OCI-LY1 (cell line): ENCODE measurements around the gene RCN2.

Experiments
- H2AFZ ChIP-seq: fragments of 200-600 bp; sonication (generic), shearing (Covaris generic); 2 replicates; pipeline ENCODE4 v1.6.0; 2014; ENCODE audit warnings: antibody characterized with exemption, mild to moderate bottlenecking, low read length
- H3F3A ChIP-seq: fragments of 200-600 bp; sonication (generic), shearing (Covaris generic); 2 replicates; pipeline ENCODE4 v1.6.0; 2014; ENCODE audit warnings: mild to moderate bottlenecking, antibody characterized with exemption, low read length, moderate library complexity; ENCODE audit not compliant: insufficient read depth
- H3K27ac ChIP-seq: fragments of 200-600 bp; sonication (generic); 2 replicates; pipeline ENCODE4 v1.5.1; 2014; ENCODE audit warnings: low read length, mixed run types, mild to moderate bottlenecking, low read depth; ENCODE audit not compliant: poor library complexity, severe bottlenecking
- H3K27me3 ChIP-seq: fragments of 200-600 bp; sonication (generic); 2 replicates; pipeline ENCODE4 v1.6.0; 2014; ENCODE audit warnings: antibody characterized with exemption, mild to moderate bottlenecking, low read length, moderate library complexity; ENCODE audit not compliant: insufficient read depth
- H3K36me3 ChIP-seq: fragments of 200-600 bp; sonication (generic); 2 replicates; pipeline ENCODE4 v1.6.1; 2014; ENCODE audit warnings: mild to moderate bottlenecking, antibody characterized with exemption, low read length, moderate library complexity, mixed read lengths; ENCODE audit not compliant: insufficient read depth
- H3K4me1 ChIP-seq: fragments of 200-600 bp; sonication (generic); 2 replicates; pipeline ENCODE4 v1.5.1; 2014; ENCODE audit warnings: mild to moderate bottlenecking, low read length, moderate library complexity; ENCODE audit not compliant: insufficient read depth, severe bottlenecking
- H3K4me2 ChIP-seq: fragments of 200-600 bp; sonication (generic), shearing (Covaris generic); 2 replicates; pipeline ENCODE4 v1.6.1; 2014; ENCODE audit warnings: low read length
- H3K4me3 ChIP-seq: fragments of 200-600 bp; sonication (generic); 2 replicates; pipeline ENCODE4 v1.5.1; 2014; ENCODE audit warnings: low read length, low read depth, mild to moderate bottlenecking, mixed read lengths; ENCODE audit not compliant: poor library complexity, severe bottlenecking
- H3K79me2 ChIP-seq: fragments of 200-600 bp; shearing (Covaris generic); 2 replicates; pipeline ENCODE4 v1.6.1; 2016; ENCODE audit warnings: mixed run types, low read length, mixed read lengths; ENCODE audit not compliant: insufficient read depth
- H3K9ac ChIP-seq: fragments of 200-600 bp; sonication (generic), shearing (Covaris generic); 2 replicates; pipeline ENCODE4 v1.6.1; 2014; ENCODE audit warnings: mild to moderate bottlenecking, low read length, mixed read lengths
- H3K9me2 ChIP-seq: fragments of 200-600 bp; sonication (generic), shearing (Covaris generic); 2 replicates; pipeline ENCODE4 v1.6.1; 2014; ENCODE audit warnings: low read depth, mild to moderate bottlenecking, low read length, mixed read lengths
- H3K9me3 ChIP-seq: fragments of 200-600 bp; shearing (Covaris generic); 2 replicates; pipeline ENCODE4 v1.6.1; 2014; ENCODE audit warnings: low read length, mixed read lengths
- H4K20me1 ChIP-seq: fragments of 200-600 bp; sonication (generic), shearing (Covaris generic); 2 replicates; pipeline ENCODE4 v1.6.0; 2016; ENCODE audit warnings: mild to moderate bottlenecking, low read length; ENCODE audit not compliant: insufficient read depth
- CTCF ChIP-seq: fragments of 200-600 bp; sonication (generic), shearing (Covaris generic); IDR thresholded peaks from 2 replicates; pipeline ENCODE4 v1.5.1; 2017; ENCODE audit warnings: mild to moderate bottlenecking, antibody characterized with exemption, low read length, moderate library complexity, mixed read lengths
- EZH2 ChIP-seq: fragments of 200-600 bp; sonication (generic), shearing (Covaris generic); IDR thresholded peaks from 2 replicates; pipeline ENCODE4 v1.8.0; 2017; ENCODE audit warnings: borderline replicate concordance, mixed run types, mild to moderate bottlenecking, antibody characterized with exemption, low read length, moderate library complexity, mixed read lengths

RCN2 gene

DNA sequence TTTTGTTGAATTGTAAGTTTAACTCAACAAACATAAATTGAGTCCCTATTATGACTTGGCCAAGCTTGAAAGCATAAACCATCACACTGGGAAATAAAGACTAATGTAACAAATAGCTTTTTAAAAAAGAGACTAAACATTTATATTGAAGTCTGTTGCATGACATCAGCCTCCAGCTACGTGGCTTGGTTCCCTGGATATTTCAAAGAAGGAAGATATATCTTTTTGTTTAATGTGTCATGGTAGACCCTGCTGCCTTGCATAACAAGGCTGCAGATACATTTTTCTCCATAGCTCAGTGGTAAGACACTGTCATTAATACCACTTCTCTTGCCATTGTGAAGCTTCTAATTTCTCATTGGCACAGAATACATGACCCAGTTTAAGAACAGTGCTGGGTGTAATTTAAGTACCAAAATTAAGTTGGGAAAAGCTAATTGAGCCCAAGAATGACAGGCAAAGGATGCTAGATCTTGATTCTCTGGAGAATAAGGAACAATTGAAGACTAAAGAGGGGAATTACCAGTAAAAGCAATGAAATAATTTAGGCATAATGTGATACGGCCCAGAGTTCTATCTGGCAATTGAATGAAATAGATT is 14.0 kb downstream of the RCN2 start:
- no peak for TF ChIP-seq CTCF
- TF ChIP-seq EZH2: no peak
- Histone ChIP-seq H3K4me1 (peaks cover 4% of the 10 kb centered on the region), H4K20me1 (no peaks in the 10 kb centered on the region), H3K9me2 (no peaks in the 10 kb centered on the region), H3K4me3 (no peak overlapping the region), H2AFZ (no peak overlapping the region), H3F3A (peaks cover 4% of the 10 kb centered on the region; the same call in 1 of the 2 replicates), H3K4me2 (no peak overlapping the region), H3K79me2 (no peaks in the 10 kb centered on the region), H3K27me3 (no peaks in the 10 kb centered on the region), H3K9me3 (no peaks in the 10 kb centered on the region), H3K27ac (no peak overlapping the region), H3K9ac (no peak overlapping the region), H3K36me3 (peaks cover 21% of the 10 kb centered on the region)

DNA sequence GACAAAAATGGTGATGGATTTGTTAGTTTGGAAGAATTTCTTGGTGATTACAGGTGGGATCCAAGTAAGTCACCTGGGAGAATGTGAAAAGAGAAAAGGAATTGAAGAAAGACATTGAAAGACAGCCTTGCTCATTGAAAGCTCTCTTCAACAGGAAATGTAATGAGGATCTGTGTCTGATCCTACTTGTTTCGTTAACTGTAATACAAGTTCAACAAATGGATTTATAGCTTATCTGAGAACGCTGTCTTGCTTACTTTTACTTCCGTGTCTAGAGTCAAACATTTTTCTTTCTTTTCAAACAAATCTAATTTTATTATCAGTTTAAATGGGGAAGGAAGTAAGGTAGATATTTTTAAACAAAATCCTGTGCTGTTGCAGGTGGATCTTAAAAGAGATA is 15.9 kb downstream of the RCN2 start:
- H3K27ac ChIP-seq: no peak overlapping the region
- no peaks in the 10 kb centered on the region for H3K27me3 ChIP-seq
- no peaks in the 10 kb centered on the region for H4K20me1 ChIP-seq
- H3K79me2 ChIP-seq: no peaks in the 10 kb centered on the region
- no peaks in the 10 kb centered on the region for H3K9me2 ChIP-seq
- H3K4me3 ChIP-seq: no peak overlapping the region
- no peaks in the 10 kb centered on the region for H3K9me3 ChIP-seq
- H3K4me1 ChIP-seq: peaks cover 4% of the 10 kb centered on the region
- H3F3A ChIP-seq: no peaks in the 10 kb centered on the region
- no peak for TF ChIP-seq EZH2
- TF ChIP-seq CTCF: no peak
- no peak overlapping the region for H2AFZ ChIP-seq
- no peak overlapping the region for H3K4me2 ChIP-seq
- H3K9ac ChIP-seq: no peak overlapping the region
- peaks cover 21% of the 10 kb centered on the region for H3K36me3 ChIP-seq

GRCh38 chr15:76951220-76951619 is 19.7 kb downstream of the RCN2 start:
- no peak overlapping the region for H3K4me3 ChIP-seq
- H4K20me1 ChIP-seq: no peaks in the 10 kb centered on the region
- no peak overlapping the region for H2AFZ ChIP-seq
- H3K9me3 ChIP-seq: no peaks in the 10 kb centered on the region
- H3K27ac ChIP-seq: no peak overlapping the region
- no peaks in the 10 kb centered on the region for H3K79me2 ChIP-seq
- peaks cover 4% of the 10 kb centered on the region for H3K4me1 ChIP-seq
- TF ChIP-seq CTCF: no peak
- no peak for TF ChIP-seq EZH2
- no peaks in the 10 kb centered on the region for H3K9me2 ChIP-seq
- H3K36me3 ChIP-seq: peaks cover 16% of the 10 kb centered on the region; the same call in 1 of the 2 replicates
- H3K4me2 ChIP-seq: no peak overlapping the region
- no peak overlapping the region for H3K9ac ChIP-seq
- H3K27me3 ChIP-seq: 0 out of 2 replicates have a peak, but pooled peaks cover 3% of the 10 kb centered on the region
- H3F3A ChIP-seq: no peaks in the 10 kb centered on the region
